ENCODE data around the gene USP13.

Gene USP13

DNA sequence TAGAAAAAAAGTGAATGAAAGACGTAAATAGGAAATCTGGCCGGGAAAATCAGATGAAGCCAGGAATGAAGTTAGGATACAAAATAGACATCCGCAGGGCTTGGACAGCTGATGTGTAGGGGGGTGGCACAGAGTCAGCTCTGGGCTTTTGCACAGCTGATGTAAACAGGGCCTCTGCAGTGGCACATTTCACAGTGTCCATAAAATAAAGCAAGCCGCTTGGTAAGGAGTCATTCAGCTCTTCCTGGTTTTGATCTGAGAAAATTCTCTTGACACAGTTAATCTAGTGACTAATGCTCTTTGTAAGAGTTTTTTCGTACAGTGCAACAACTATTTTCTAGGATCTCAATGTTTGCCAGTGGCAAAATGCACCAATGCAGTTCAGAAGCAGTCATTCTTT is 153.3 kb downstream of the USP13 start:
- DNase-seq: no peak

DNA sequence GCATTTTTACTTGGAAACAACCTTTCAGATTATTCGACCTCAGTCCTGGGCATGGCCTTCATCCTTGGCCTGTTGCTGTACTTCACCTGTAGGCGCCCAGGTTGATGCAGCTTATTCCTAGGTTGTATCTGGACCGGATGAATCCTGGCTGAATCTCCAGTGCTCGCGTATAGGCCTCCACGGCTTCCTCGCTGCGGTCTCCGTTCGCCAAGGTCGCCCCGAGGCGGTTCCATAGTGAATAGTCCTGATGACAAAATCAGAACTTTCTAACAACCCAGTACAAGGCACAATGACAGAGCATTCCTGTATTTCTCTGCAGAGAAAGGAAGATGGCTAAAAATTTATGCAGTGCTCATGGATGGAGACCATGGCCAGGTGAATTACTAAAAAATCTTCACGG is 154.7 kb downstream of the USP13 start:
- no peak for DNase-seq

GRCh38 chr3:179809639-179810038 is 156.8 kb downstream of the USP13 start:
- no peak for DNase-seq

GRCh38 chr3:179811321-179812095 is 158.7 kb downstream of the USP13 start:
- peak; percentile 61 for DNase-seq

DNA sequence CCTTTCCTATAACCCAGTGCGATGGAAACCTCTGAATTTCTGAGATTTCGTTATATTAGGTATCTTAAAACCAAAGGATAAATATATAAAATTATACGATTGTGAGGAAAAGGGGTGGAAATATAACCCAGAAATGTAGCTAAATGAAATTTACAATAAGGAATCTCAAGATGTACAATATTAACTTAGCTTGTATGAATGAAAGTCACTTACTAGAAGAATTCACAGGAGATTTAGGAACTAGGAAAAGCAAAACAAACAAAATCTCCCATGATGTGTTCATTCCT is 159.2 kb downstream of the USP13 start:
- DNase-seq: no peak

GRCh38 chr3:179819379-179819778 is 166.5 kb downstream of the USP13 start:
- no peak for DNase-seq

DNA sequence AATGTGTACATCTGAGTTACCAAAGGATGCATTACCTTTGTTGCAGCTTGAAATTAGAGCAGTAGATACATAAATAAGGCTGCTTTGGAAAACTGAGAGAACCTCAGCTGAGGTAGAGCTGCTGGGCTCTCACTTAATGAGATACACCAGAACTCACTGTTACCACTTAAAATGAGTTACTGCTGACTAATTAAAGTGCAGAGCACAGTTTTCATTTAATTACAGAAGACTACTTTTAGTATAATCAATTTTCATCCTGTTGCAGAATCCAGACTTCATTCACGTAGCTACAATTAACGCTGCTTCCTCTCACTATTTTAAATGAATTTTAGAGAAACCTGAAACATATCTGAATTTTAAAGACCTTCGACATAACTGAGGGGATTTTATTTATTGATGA is 169.5 kb downstream of the USP13 start:
- no peak for DNase-seq

GRCh38 chr3:179825527-179826246 is 172.8 kb downstream of the USP13 start:
- DNase-seq: no peak

- no peak for DNase-seq
These were observed 173.4 kb downstream of the USP13 start for GRCh38 chr3:179826247-179826637.

DNA sequence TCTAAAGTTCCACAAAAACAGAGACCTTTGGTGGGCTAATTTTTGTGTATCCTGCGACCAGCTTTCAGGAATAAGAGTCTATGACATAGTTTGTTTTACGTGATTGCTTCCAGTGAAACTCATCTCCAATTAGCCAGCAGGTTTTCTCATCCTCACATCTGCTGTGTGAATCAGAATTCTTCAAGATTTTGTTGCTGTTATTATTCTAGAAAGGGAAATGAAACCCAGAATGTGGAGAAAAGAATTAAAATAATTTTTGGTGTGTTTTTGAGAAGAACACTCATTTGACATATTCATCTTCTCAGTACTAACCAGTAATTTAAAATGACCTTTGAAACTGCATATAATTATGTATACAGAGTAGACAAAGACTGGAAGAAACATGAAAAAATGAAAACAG is 175.9 kb downstream of the USP13 start:
- DNase-seq: no peak

DNA sequence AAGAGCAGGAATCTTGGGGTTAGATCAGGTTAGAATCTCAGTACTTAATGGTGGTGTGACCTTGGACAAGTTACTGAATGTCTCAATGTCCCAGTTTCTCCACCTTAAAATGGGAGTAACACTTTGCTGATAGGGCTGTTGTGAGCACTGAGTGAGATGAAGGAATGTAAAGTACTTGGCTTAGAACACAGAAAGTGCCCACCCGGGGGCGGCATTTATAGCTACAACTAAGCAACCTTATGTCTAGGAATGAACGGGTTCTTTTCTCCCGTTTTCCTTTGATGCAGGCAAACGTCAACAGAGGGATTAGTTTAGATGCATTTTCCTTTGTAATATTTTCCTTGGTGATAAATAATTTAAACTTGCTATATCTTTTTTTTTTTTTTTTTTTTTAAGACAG is 176.6 kb downstream of the USP13 start:
- no peak for DNase-seq

DNA sequence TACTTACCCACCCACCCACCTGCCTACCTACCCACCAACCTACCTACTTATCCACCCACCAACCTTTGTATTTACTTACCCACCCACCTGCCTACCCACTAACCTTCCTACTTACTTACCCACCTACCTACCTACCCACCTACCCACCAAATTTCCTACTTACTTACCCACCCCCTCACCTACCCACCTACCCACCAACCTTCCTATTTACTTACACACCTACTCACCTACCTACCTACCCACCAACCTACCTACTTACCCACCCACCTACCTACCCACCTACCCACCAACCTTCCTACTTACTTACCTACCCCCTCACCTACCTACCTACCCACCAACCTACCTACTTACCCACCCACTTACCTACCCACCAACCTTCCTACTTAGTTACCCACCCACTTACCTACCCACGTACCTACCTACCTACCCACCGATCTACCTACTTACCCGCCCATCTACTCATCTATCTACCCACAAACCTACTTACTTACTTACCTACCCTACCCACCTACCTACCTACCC is 179.6 kb downstream of the USP13 start:
- DNase-seq: no peak

- DNase-seq: no peak
These were observed 180.5 kb downstream of the USP13 start for GRCh38 chr3:179833294-179833693.

DNA sequence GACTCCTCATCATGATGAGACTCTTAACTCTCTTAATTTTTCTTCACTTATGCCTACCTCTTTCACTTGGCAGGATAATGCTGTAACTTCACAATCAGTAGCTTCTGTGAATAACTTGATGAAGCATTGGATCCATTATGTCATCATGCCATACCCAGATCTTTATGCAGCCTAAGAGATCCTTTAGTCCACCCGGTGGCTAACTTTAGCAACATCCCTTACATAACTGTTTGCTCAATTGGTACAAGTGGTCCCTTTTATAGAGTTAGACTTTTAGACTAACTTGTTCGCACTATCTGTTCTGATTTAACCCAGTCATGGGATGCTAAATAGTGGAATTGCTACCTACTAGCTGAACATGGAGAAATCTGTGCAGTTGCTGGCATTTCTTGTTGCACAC is 184.5 kb downstream of the USP13 start:
- DNase-seq: no peak

Data from NCI-H2171 (cell line).